ENCODE data around the gene KLHL14. TPM values are rescaled to one million over a fixed set of nuclear protein-coding genes. Genes with fewer than 3 reads are reported as not detected.
A peak's percentile ranks its signal among the peaks of the same experiment; 100 is the strongest.

Gene KLHL14
- total and polyA plus RNA-seq, 4 experiments from 2014 or later, result 0.05 TPM; not detected in 3

DNA sequence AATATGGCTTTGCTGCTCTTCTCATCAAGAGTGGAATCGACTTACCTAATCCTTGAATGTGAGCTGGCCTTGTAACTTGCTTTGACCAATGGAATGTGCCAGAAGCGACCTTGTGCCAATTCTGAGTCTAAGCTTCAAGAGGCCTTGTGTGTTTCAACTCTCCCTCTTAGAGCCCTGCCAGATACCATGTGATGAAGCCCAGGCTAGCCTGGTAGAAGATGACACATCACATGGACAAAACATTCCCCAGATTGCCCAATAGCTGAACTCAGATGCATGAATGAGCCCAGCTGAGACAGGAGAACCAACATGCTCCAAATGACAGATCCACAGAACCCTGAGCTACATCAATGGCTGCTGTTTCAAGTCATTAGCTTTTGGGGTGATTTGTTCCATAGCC lies 4.2 kb upstream of the KLHL14 start:
- H3K27me3 ChIP-seq (ENCODE audit: insufficient read depth, low read length), result peaks cover 6% of the 10 kb centered on the region
- no peaks in the 10 kb centered on the region for H3K36me3 ChIP-seq (ENCODE audit: insufficient read depth, low read length)
- POLR2A ChIA-PET (ENCODE audit: partially characterized antibody), result no interaction called here
- no peak overlapping the region for H3K4me3 ChIP-seq (ENCODE audit: low read length in 2 of 2)
- Mint-ChIP-seq H3K4me1 (peaks cover 0 to 8% (median 6%) of the 10 kb centered on the region in 4 donors), H3K27me3 (peaks cover 18 to 23% of the 10 kb centered on the region in 2 donors), H3K27ac (no peak overlapping the region), H3K36me3 (no peaks in the 10 kb centered on the region), H3K4me3 (no peak overlapping the region), H3K9me3 (peaks cover 0 to 6% (median 0%) of the 10 kb centered on the region in 8 donors)
- CTCF ChIA-PET (ENCODE audit: partially characterized antibody), result no interaction called here
- no peak for DNase-seq
- H3K27ac ChIP-seq (ENCODE audit: low read depth, low read length), result no peak overlapping the region
- peaks cover 7% of the 10 kb centered on the region for H3K4me1 ChIP-seq (ENCODE audit: insufficient read depth, low read length)
- H3K9me3 ChIP-seq (ENCODE audit: control insufficient read depth in 1 of 2, low read length in 2 of 2), result no peaks in the 10 kb centered on the region
- intact Hi-C loops (cut with micrococcal nuclease), result no loop called here

DNA sequence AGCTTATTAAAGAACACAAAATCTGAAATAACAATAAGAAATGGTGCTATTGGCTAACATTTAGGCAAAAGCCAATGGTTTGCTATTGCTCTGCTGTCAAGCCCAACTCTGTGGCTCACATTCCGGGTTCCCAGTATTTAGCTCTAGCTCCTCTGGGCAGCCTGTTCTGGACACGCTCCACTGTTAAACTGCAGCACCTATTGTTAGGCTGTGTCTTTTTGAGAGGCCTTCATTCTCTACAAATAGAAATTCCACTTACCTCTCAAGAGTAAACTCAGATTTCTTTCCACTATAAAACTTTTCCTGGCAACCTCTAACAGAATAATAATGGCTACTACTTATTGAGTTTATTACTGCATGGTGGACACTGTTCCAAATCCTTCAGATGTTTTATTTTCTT lies 3.7 kb upstream of the KLHL14 start:
- Histone ChIP-seq H3K36me3 (ENCODE audit: insufficient read depth, low read length) (no peaks in the 10 kb centered on the region), H3K27ac (ENCODE audit: low read depth, low read length) (no peak overlapping the region), H3K4me3 (ENCODE audit: low read length in 2 of 2) (no peak overlapping the region), H3K4me1 (ENCODE audit: insufficient read depth, low read length) (peaks cover 7% of the 10 kb centered on the region), H3K27me3 (ENCODE audit: insufficient read depth, low read length) (peaks cover 6% of the 10 kb centered on the region), H3K9me3 (ENCODE audit: control insufficient read depth in 1 of 2, low read length in 2 of 2) (no peaks in the 10 kb centered on the region)
- Mint-ChIP-seq H3K36me3 (no peaks in the 10 kb centered on the region), H3K9me3 (peaks cover 0 to 6% (median 0%) of the 10 kb centered on the region in 8 donors), H3K27ac (no peak overlapping the region), H3K27me3 (peaks cover 18 to 23% of the 10 kb centered on the region in 2 donors), H3K4me3 (no peak overlapping the region), H3K4me1 (peaks cover 0 to 8% (median 6%) of the 10 kb centered on the region in 4 donors)
- intact Hi-C loops (cut with micrococcal nuclease), result no loop called here
- CTCF ChIA-PET (ENCODE audit: partially characterized antibody), result no interaction called here
- no peak for DNase-seq
- POLR2A ChIA-PET (ENCODE audit: partially characterized antibody), result no interaction called here

DNA sequence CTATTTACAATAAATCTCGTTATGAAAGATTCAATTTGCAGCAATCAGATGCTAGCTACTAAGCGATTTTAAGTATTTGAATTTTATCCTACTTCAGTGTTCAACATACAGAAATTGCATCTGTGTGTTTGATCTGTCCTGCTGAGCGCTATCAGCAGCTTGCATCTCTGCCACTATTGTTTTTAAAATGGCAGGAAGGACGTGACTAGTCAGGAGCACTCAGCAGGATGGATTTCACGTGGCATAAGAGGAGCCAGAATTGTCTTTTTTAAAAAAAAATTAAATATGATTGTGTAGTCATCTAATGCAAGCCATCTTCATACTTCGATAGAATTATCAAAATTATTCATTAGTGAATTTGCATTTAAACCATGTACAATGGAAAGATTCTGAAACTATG lies 2.8 kb upstream of the KLHL14 start:
- no peak overlapping the region for H3K4me3 Mint-ChIP-seq
- ChIA-PET CTCF (ENCODE audit: partially characterized antibody) (no interaction called here), POLR2A (ENCODE audit: partially characterized antibody) (no interaction called here)
- H3K27me3 ChIP-seq (ENCODE audit: insufficient read depth, low read length), result peaks cover 11% of the 10 kb centered on the region
- no peaks in the 10 kb centered on the region for H3K36me3 Mint-ChIP-seq
- H3K27me3 Mint-ChIP-seq, result peaks cover 22 to 25% of the 10 kb centered on the region in 2 donors
- H3K27ac ChIP-seq (ENCODE audit: low read depth, low read length), result no peak overlapping the region
- DNase-seq, result no peak
- H3K36me3 ChIP-seq (ENCODE audit: insufficient read depth, low read length), result no peaks in the 10 kb centered on the region
- H3K4me1 Mint-ChIP-seq, result peaks cover 0 to 10% (median 6%) of the 10 kb centered on the region in 4 donors
- no peak overlapping the region for H3K27ac Mint-ChIP-seq
- H3K4me1 ChIP-seq (ENCODE audit: insufficient read depth, low read length), result peaks cover 7% of the 10 kb centered on the region
- intact Hi-C loops (cut with micrococcal nuclease), result no loop called here
- no peak overlapping the region for H3K4me3 ChIP-seq (ENCODE audit: low read length in 2 of 2)
- H3K9me3 ChIP-seq (ENCODE audit: control insufficient read depth in 1 of 2, low read length in 2 of 2), result no peaks in the 10 kb centered on the region
- H3K9me3 Mint-ChIP-seq, result peaks cover 0 to 6% (median 0%) of the 10 kb centered on the region in 8 donors

DNA sequence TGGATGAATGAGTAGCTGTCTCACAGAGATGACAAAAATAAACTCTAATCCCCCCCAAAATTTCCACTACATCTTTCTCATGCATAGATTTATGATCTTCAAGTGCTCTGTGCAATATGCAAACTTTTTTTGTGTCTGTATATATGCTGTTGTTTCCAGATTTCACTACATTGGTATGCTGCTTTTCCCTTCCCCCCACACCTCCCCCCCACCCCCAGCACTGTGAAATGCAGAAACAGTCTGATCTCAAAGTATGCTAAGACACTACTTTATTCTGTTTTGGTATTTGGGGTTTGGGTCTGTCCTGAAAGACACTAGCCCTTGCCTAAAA lies 524 bp upstream of the KLHL14 start:
- H3K27ac ChIP-seq (ENCODE audit: low read depth, low read length), result no peak overlapping the region
- Mint-ChIP-seq H3K9me3 (peaks cover 0 to 9% (median 0%) of the 10 kb centered on the region in 8 donors), H3K27me3 (peaks cover 32 to 39% of the 10 kb centered on the region in 2 donors), H3K36me3 (no peaks in the 10 kb centered on the region), H3K27ac (peak overlapping the region in 1 of 7 donors; percentile 25), H3K4me1 (peaks cover 0 to 12% (median 8%) of the 10 kb centered on the region in 4 donors), H3K4me3 (no peak overlapping the region)
- intact Hi-C loops (cut with micrococcal nuclease), result no loop called here
- H3K4me1 ChIP-seq (ENCODE audit: insufficient read depth, low read length), result peaks cover 7% of the 10 kb centered on the region
- H3K4me3 ChIP-seq (ENCODE audit: low read length in 2 of 2), result no peak overlapping the region
- H3K9me3 ChIP-seq (ENCODE audit: control insufficient read depth in 1 of 2, low read length in 2 of 2), result no peaks in the 10 kb centered on the region
- H3K27me3 ChIP-seq (ENCODE audit: insufficient read depth, low read length), result peaks cover 13% of the 10 kb centered on the region
- DNase-seq, result no peak
- ChIA-PET POLR2A (ENCODE audit: partially characterized antibody) (no interaction called here), CTCF (ENCODE audit: partially characterized antibody) (no interaction called here)
- H3K36me3 ChIP-seq (ENCODE audit: insufficient read depth, low read length), result no peaks in the 10 kb centered on the region

DNA sequence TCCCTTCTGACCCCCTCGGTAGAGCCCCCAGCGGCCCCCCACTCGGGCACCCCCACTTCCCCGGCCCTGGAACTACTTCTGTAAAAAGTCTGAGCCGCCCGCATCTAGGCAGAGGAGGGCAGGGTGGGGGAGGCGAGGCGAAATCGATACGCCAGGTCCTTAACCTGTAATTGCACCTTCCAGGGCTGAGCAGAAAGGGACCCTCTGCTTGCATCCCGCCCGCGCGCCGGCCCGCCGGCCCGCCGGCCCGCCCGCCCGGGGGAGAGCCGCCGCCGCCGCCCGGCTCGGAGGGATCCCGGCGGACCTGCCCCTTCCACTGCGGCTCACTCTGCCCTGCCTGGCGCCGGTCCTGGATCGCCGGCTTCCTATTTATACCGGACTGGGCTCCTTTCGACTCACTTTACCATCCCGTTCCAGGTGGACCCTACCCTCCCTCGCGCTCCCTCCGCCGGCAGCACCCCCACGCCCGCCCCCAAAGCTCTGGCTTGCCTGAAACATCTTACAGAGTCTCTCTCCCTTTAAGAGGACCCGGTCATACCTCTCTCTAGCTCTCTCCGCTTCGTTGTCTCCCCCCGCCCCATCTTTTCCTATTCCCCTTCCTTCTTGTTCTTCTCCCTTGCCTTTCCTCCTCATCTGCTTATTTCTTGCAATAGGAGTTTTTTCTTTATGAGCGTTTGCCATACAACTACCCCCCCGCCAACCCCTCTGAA lies 797 bp downstream of the KLHL14 start:
- peaks cover 0 to 12% (median 8%) of the 10 kb centered on the region in 4 donors for H3K4me1 Mint-ChIP-seq
- intact Hi-C loops (cut with micrococcal nuclease), result no loop called here
- Histone ChIP-seq H3K4me1 (ENCODE audit: insufficient read depth, low read length) (peaks cover 7% of the 10 kb centered on the region), H3K27ac (ENCODE audit: low read depth, low read length) (no peak overlapping the region), H3K9me3 (ENCODE audit: control insufficient read depth in 1 of 2, low read length in 2 of 2) (no peaks in the 10 kb centered on the region), H3K4me3 (ENCODE audit: low read length in 2 of 2) (no peak overlapping the region), H3K27me3 (ENCODE audit: insufficient read depth, low read length) (peaks cover 16% of the 10 kb centered on the region), H3K36me3 (ENCODE audit: insufficient read depth, low read length) (no peaks in the 10 kb centered on the region)
- H3K27me3 Mint-ChIP-seq, result peaks cover 33 to 38% of the 10 kb centered on the region in 2 donors
- H3K36me3 Mint-ChIP-seq, result no peaks in the 10 kb centered on the region
- POLR2A ChIA-PET (ENCODE audit: partially characterized antibody), result no interaction called here
- H3K9me3 Mint-ChIP-seq, result peaks cover 0 to 9% (median 0%) of the 10 kb centered on the region in 8 donors
- CTCF ChIA-PET (ENCODE audit: partially characterized antibody), result no interaction called here
- H3K4me3 Mint-ChIP-seq, result peak overlapping the region in 7 of 8 donors; percentile 27 to 70 (median 58)
- peak overlapping the region in 1 of 7 donors; percentile 11 for H3K27ac Mint-ChIP-seq
- no peak for DNase-seq

DNA sequence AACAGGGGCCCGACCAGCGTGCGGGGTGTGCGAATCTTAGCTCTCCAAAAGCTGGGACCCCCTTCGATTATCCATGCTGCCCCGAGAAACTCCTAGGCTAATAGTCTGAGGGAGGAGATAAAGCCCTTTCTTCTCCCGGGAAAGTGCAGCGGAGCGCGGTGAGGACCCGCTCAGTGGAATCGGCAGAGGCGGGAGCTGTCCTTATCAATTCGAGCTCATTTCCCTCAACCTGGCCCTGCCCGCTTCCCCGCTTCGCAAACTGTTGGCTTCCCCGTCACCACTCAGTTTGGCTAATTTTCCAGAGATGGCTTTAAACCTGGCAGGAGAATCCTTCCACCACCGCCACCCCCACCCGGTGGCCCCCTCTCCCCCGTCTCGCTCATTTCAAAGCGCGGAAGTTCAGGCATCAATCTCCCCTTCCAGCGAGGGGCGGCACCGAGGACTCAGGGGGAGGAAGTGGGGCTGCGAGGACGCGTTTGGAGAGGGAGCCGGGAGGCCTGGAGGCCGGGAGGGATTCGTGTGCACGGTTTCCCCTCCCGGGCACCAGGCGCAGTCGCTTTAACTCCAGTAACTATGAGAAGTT lies 1.6 kb downstream of the KLHL14 start:
- Histone ChIP-seq H3K9me3 (ENCODE audit: control insufficient read depth in 1 of 2, low read length in 2 of 2) (no peaks in the 10 kb centered on the region), H3K36me3 (ENCODE audit: insufficient read depth, low read length) (no peaks in the 10 kb centered on the region), H3K4me3 (ENCODE audit: low read length in 2 of 2) (no peak overlapping the region), H3K4me1 (ENCODE audit: insufficient read depth, low read length) (peaks cover 7% of the 10 kb centered on the region), H3K27ac (ENCODE audit: low read depth, low read length) (no peak overlapping the region), H3K27me3 (ENCODE audit: insufficient read depth, low read length) (peaks cover 16% of the 10 kb centered on the region)
- Mint-ChIP-seq H3K9me3 (peaks cover 0 to 9% (median 0%) of the 10 kb centered on the region in 8 donors), H3K27ac (no peak overlapping the region), H3K27me3 (peaks cover 32 to 35% of the 10 kb centered on the region in 2 donors), H3K4me1 (peaks cover 0 to 12% (median 8%) of the 10 kb centered on the region in 4 donors), H3K36me3 (no peaks in the 10 kb centered on the region), H3K4me3 (peak overlapping the region in 7 of 8 donors; percentile 25 to 61 (median 53))
- intact Hi-C loops (cut with micrococcal nuclease), result no loop called here
- POLR2A ChIA-PET (ENCODE audit: partially characterized antibody), result no interaction called here
- DNase-seq, result no peak
- CTCF ChIA-PET (ENCODE audit: partially characterized antibody), result no interaction called here

DNA sequence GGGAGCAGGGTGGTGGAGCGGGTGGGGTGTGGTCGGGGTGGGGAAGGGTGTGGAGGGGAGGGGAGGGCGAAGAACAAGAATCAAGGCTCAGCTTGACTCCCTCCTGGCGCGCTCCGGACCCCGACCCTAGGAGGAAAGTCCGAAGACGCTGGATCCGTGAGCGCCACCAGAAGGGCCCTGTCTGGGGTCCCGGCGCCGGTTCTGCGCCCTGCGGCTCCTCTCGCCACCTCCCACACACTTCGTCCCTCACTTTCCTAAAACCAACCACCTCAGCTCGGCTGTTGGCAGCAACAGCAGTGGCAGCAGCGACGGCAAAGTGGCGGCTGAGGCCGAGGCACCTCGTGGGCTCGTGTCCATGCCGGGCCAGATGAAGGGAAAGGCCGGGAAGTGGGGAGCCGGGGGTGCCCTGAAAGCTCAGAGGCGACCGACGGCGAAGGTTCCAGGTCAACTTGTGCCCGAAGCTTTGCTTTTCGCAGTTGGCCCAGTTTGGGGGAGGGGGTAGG lies 2.1 kb downstream of the KLHL14 start:
- Mint-ChIP-seq H3K36me3 (no peaks in the 10 kb centered on the region), H3K4me1 (peaks cover 0 to 12% (median 8%) of the 10 kb centered on the region in 4 donors), H3K4me3 (peak overlapping the region in 7 of 8 donors; percentile 25 to 61 (median 53)), H3K27ac (no peak overlapping the region), H3K27me3 (peaks cover 32 to 35% of the 10 kb centered on the region in 2 donors), H3K9me3 (peaks cover 0 to 7% (median 0%) of the 10 kb centered on the region in 8 donors)
- no peak for DNase-seq
- Histone ChIP-seq H3K4me1 (ENCODE audit: insufficient read depth, low read length) (peaks cover 7% of the 10 kb centered on the region), H3K36me3 (ENCODE audit: insufficient read depth, low read length) (no peaks in the 10 kb centered on the region), H3K9me3 (ENCODE audit: control insufficient read depth in 1 of 2, low read length in 2 of 2) (no peaks in the 10 kb centered on the region), H3K27me3 (ENCODE audit: insufficient read depth, low read length) (peaks cover 16% of the 10 kb centered on the region), H3K27ac (ENCODE audit: low read depth, low read length) (no peak overlapping the region), H3K4me3 (ENCODE audit: low read length in 2 of 2) (no peak overlapping the region)
- POLR2A ChIA-PET (ENCODE audit: partially characterized antibody), result no interaction called here
- CTCF ChIA-PET (ENCODE audit: partially characterized antibody), result no interaction called here
- intact Hi-C loops (cut with micrococcal nuclease), result no loop called here
